NK-92 treated with Interleukin-12 subunit alpha and Interleukin-12 subunit beta, amount 100 ng/mL, for 24 hours (cell line): ENCODE data around the gene LLGL2.

Experiments
- DNase-seq: peaks from one replicate; lab custom pipeline; 2025; lab: John Stamatoyannopoulos, UW

Gene LLGL2

GRCh38 chr17:75614006-75614405 is 88.5 kb downstream of the LLGL2 start:
- no peak for DNase-seq

GRCh38 chr17:75614556-75615270 is 89.2 kb downstream of the LLGL2 start:
- DNase-seq, result no peak

DNA sequence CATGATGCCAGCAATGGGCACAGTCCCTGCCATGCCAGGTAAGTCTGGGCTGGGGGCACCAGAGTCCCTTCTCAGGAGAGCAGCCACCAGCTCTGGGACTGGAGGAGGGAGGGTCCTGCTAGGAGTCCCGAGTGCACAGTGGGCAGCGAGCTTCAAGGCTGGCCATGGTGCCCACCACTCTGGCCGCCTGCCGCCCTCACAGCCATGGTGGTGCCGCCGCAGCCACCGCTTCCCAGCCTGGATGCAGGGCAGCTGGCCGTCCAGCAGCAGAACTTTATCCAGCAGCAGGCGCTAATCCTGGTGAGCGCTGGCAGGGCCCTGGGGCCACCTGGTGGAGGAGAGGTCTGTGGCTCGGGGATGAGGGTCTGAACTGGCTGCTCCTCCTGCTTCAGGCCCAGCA is 89.8 kb downstream of the LLGL2 start:
- DNase-seq, result no peak

DNA sequence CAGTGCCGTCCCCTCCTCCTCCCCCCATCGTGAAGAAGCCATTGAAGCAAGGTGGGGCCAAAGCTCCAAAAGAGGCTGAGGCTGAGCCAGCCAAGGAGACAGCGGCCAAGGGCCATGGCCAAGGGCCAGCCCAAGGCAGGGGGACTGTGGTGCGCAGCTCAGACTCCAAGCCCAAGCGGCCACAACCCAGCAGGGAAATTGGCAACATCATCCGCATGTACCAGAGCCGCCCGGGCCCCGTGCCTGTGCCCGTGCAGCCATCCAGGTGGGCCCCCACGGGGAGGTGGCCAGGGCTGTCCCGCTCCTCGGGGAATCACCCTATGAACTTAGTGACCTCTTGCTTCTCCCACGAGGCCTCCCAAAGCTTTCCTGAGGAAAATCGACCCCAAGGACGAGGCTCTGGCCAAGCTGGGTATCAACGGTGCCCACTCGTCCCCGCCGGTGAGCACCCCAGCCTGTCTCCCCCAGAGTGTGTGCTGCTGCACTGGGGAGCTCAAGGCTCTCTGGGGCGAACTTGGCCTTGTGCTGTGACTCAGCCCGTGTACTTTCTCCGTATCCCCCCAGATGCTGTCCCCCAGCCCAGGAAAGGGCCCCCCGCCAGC is 91.1 kb downstream of the LLGL2 start:
- no peak for DNase-seq

GRCh38 chr17:75617218-75617617 is 91.7 kb downstream of the LLGL2 start:
- DNase-seq, result no peak

DNA sequence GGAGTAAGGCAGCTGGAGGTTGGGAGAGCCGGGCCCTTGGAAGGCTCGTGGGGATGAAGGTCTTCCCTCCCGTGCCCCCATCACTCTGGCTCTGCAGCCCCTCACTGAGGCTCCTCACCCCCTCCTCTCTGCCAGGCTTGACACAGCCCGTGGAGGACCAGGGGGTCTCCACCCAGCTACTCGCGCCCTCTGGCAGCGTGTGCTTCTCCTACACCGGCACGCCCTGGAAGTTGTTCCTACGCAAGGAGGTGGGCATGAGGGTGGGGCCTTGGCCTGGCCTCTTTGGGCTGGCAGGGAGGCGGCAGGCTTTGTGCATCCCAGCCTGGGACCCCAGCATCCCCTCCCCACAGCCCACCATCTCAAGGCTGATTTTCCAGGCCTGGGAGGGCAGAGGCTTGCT is 92.2 kb downstream of the LLGL2 start:
- no peak for DNase-seq

- peak; percentile 19 for DNase-seq
Observed at GRCh38 chr17:75619506-75620431, 94.3 kb downstream of the LLGL2 start.

GRCh38 chr17:75621489-75621888 is 96.0 kb downstream of the LLGL2 start:
- DNase-seq, result no peak

DNA sequence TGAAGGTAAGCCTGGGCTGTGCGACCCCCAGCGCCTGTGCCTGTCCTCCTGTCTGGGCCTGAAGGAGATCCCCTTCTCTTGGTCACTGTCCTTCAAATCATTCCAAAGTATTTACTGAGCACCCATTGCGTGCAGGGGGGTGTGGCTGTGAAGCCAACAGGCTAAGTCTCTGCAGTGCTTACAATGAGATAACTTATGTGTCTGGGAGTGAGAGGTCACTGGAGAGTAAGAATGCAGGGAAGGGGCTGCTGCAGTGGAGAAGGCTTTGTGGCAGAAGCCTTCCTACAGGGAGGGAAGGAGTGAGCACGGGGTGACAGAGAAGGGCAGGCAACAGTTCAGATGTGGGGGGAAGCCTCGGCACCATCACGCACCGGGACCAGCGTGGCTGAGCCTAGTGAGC is 96.6 kb downstream of the LLGL2 start:
- no peak for DNase-seq

- no peak for DNase-seq
Observed at GRCh38 chr17:75622771-75623273, 97.3 kb downstream of the LLGL2 start.

DNA sequence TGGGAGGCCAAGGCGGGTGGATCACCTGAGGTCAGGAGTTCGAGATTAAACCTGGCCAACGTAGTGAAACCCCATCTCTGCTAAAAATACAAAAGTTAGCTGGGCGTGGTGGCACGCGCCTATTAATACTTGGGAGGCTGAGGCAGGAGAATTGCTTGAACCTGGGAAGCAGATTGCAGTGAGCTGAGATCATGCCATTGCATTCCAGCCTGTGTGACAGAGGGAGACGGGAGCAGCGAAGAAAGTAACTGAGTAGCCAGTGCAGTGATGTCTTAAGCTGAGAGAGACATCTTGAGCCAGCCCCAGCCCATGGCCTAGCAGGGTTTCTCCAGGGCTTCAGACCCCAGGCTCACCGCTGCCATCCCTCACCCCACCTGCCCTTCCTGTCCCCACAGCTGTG is 97.9 kb downstream of the LLGL2 start:
- DNase-seq, result no peak

DNA sequence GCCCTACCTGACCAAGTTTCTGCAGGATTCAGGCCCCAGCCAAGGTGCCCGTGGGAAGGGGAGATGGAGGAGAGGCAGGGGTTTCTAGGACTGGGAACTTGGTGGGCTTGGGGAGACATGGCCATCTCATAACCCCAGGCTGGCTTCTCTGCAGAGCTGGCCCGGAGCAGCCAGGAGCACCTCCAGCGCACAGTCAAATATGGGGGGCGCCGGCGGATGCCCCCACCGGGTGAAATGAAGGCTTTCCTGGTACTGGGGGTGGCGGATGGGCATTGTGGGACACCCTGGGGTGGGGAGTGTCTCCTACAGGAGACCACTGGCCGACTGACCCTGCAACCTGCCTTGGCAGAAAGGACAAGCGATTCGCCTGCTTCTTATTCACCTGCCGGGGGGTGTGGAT is 98.5 kb downstream of the LLGL2 start:
- no peak for DNase-seq
